ENCODE data around the gene HHLA2.

The HHLA2 gene

GRCh38 chr3:108406661-108407206 is 110.4 kb downstream of the HHLA2 start:
- no peak for DNase-seq
- in situ Hi-C loops (cut with HindIII; ENCODE audit: low pct_ligation_motif_present, low pct_unique_long_range_greater_than_20kb, low sequenced_read_pairs) = no loop called here

GRCh38 chr3:108407886-108408285 is 111.5 kb downstream of the HHLA2 start:
- DNase-seq = no peak
- in situ Hi-C loops (cut with HindIII; ENCODE audit: low pct_ligation_motif_present, low pct_unique_long_range_greater_than_20kb, low sequenced_read_pairs) = no loop called here

- in situ Hi-C loops (cut with HindIII; ENCODE audit: low pct_ligation_motif_present, low pct_unique_long_range_greater_than_20kb, low sequenced_read_pairs) = no loop called here
Measured at GRCh38 chr3:108408883-108409799, 112.8 kb downstream of the HHLA2 start.

GRCh38 chr3:108409800-108410178 is 113.4 kb downstream of the HHLA2 start:
- in situ Hi-C loops (cut with HindIII; ENCODE audit: low pct_ligation_motif_present, low pct_unique_long_range_greater_than_20kb, low sequenced_read_pairs) = no loop called here
- no peak for DNase-seq

More at GRCh38 chr3:108408883-108409799, 112.8 kb downstream of the HHLA2 start:
- no peak for DNase-seq

- DNase-seq = no peak
- in situ Hi-C loops (cut with HindIII; ENCODE audit: low pct_ligation_motif_present, low pct_unique_long_range_greater_than_20kb, low sequenced_read_pairs) = no loop called here
Measured at GRCh38 chr3:108410531-108410984, 114.2 kb downstream of the HHLA2 start.

- in situ Hi-C loops (cut with HindIII; ENCODE audit: low pct_ligation_motif_present, low pct_unique_long_range_greater_than_20kb, low sequenced_read_pairs) = no loop called here
- DNase-seq = no peak
Measured at GRCh38 chr3:108412121-108412750, 115.9 kb downstream of the HHLA2 start.

- DNase-seq = no peak
- in situ Hi-C loops (cut with HindIII; ENCODE audit: low pct_ligation_motif_present, low pct_unique_long_range_greater_than_20kb, low sequenced_read_pairs) = no loop called here
Measured at GRCh38 chr3:108414007-108414406, 117.7 kb downstream of the HHLA2 start.

- in situ Hi-C loops (cut with HindIII; ENCODE audit: low pct_ligation_motif_present, low pct_unique_long_range_greater_than_20kb, low sequenced_read_pairs) = no loop called here
- DNase-seq = no peak
Measured at GRCh38 chr3:108415661-108416060, 119.3 kb downstream of the HHLA2 start.

GRCh38 chr3:108416111-108416869 is 119.9 kb downstream of the HHLA2 start:
- DNase-seq = no peak
- in situ Hi-C loops (cut with HindIII; ENCODE audit: low pct_ligation_motif_present, low pct_unique_long_range_greater_than_20kb, low sequenced_read_pairs) = no loop called here

- in situ Hi-C loops (cut with HindIII; ENCODE audit: low pct_ligation_motif_present, low pct_unique_long_range_greater_than_20kb, low sequenced_read_pairs) = no loop called here
- DNase-seq = no peak
Measured at GRCh38 chr3:108420926-108421325, 124.6 kb downstream of the HHLA2 start.
